Measurements from ENCODE around the gene CDK6.

DNA sequence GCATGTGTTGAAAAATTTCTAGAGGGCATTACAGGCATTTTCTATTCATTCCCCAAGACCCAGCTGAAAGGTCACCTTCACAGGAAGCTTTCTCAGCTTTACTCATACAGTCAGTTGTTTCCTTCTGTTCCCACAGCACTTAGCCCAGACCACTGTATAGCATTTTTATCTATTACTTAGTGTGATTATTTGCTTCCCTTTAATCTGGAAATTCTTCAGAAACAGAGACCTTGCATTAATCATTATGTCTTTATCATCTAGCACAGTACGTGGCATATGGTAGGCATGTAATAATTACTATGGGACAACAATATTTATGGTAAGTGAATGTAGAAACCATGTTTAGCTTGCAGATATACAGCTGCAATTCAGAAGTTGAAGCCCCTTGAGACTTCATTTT lies 38.2 kb upstream of the CDK6 start:
- TF ChIP-seq, protein P1, sequence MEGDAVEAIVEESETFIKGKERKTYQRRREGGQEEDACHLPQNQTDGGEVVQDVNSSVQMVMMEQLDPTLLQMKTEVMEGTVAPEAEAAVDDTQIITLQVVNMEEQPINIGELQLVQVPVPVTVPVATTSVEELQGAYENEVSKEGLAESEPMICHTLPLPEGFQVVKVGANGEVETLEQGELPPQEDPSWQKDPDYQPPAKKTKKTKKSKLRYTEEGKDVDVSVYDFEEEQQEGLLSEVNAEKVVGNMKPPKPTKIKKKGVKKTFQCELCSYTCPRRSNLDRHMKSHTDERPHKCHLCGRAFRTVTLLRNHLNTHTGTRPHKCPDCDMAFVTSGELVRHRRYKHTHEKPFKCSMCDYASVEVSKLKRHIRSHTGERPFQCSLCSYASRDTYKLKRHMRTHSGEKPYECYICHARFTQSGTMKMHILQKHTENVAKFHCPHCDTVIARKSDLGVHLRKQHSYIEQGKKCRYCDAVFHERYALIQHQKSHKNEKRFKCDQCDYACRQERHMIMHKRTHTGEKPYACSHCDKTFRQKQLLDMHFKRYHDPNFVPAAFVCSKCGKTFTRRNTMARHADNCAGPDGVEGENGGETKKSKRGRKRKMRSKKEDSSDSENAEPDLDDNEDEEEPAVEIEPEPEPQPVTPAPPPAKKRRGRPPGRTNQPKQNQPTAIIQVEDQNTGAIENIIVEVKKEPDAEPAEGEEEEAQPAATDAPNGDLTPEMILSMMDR (IDR thresholded peaks at IDR 0.05 in 8 of 11, conservative IDR thresholded peaks at IDR 0.05 in 3 of 11) = no peak
- TF ChIP-seq POLR2AphosphoS5 (IDR thresholded peaks at IDR 0.05) (no peak), POLR2A (IDR thresholded peaks at IDR 0.05) (no peak)

Data from spleen (tissue), 7 donors.